ENCODE data around the gene CGRRF1. TPM values are rescaled to one million over a fixed set of nuclear protein-coding genes. Genes with fewer than 3 reads are reported as not detected.

The CGRRF1 gene
- total and polyA plus RNA-seq, 2 donors, result 7.6 to 33.1 TPM

Other genes starting within 250 kb of the CGRRF1 start
- gene CDKN3, start 112.9 kb upstream of the CGRRF1 start, total RNA-seq, result 39.3 TPM
- gene CDKN3, start 112.9 kb upstream of the CGRRF1 start, polyA plus RNA-seq, result 17.6 TPM
- 55.8 TPM for gene CNIH1, start 68.5 kb upstream of the CGRRF1 start, total RNA-seq
- gene CNIH1, start 68.5 kb upstream of the CGRRF1 start, polyA plus RNA-seq, result 73.7 TPM
- gene GMFB, start 20.9 kb upstream of the CGRRF1 start, total RNA-seq, result 29.7 TPM
- gene GMFB, start 20.9 kb upstream of the CGRRF1 start, polyA plus RNA-seq, result 24.6 TPM
- 1.7 TPM for gene SAMD4A, start 57.2 kb downstream of the CGRRF1 start, total RNA-seq
- gene SAMD4A, start 57.2 kb downstream of the CGRRF1 start, polyA plus RNA-seq, result 2.8 TPM